ENCODE measurements around the gene ENPP1. TPM values are rescaled to one million over a fixed set of nuclear protein-coding genes. Genes with fewer than 3 reads are reported as not detected.

ENPP1 gene
- total and polyA plus RNA-seq, 2 of the 4 experiments (the other 2 are of a cell fraction) = 10.9 to 38.9 TPM

GRCh38 chr6:131854803-131855202 is 47.0 kb downstream of the ENPP1 start:
- WGBS, 2 experiments (ENCODE audit: extremely low coverage in 2 of 2, insufficient read length in 1 of 2) = no CpG with 5 or more reads among the region's 2 CpGs

More at GRCh38 chr6:131854803-131855202, 47.0 kb downstream of the ENPP1 start:
- Histone ChIP-seq H3K9ac (ENCODE audit: low read depth, low read length) (no peak overlapping the region), H3K56ac (ENCODE audit: extremely low read depth, insufficient read depth, low read length) (no peak overlapping the region), H3K27me3 (ENCODE audit: control insufficient read depth, insufficient read depth, low read length) (no peaks in the 10 kb centered on the region), H2BK5ac (ENCODE audit: low read depth, low read length, poor library complexity, severe bottlenecking) (peak overlapping the region; percentile 23), H4K5ac (ENCODE audit: low read depth, low read length) (no peak overlapping the region; the same call in 1 of the 2 replicates), H3K4me2 (ENCODE audit: low read depth, low read length) (no peak overlapping the region; the same call in 1 of the 2 replicates), H3K9me3 (ENCODE audit: control insufficient read depth, insufficient read depth, low read length) (no peaks in the 10 kb centered on the region), H2AFZ (replicated peaks; ENCODE audit: low read length, poor library complexity) (no peak overlapping the region), H3K4ac (ENCODE audit: low read depth, low read length) (no peak overlapping the region), H2BK120ac (ENCODE audit: low read depth, low read length) (no peak overlapping the region), H3K4me1 (ENCODE audit: control insufficient read depth, insufficient read depth, low read length) (peaks cover 5% of the 10 kb centered on the region; the same call in 1 of the 2 replicates), H3K27ac (ENCODE audit: insufficient read depth, low read length) (no peak overlapping the region), H3K9me1 (ENCODE audit: insufficient read depth, low read length) (peaks cover 2% of the 10 kb centered on the region; the same call in 1 of the 2 replicates), H3K4me3 (ENCODE audit: insufficient read depth, low read depth, low read length) (no peak overlapping the region), H2BK15ac (ENCODE audit: low read depth, low read length) (no peak overlapping the region), H3K14ac (replicated peaks; ENCODE audit: low read depth, low read length) (no peak overlapping the region), H3K36me3 (ENCODE audit: control insufficient read depth, insufficient read depth, low read length) (no peaks in the 10 kb centered on the region), H2AK9ac (replicated peaks; ENCODE audit: low read depth, low read length, poor library complexity) (no peak overlapping the region), H3K79me1 (ENCODE audit: low read depth in 1 of 2, low read length in 2 of 2) (no peaks in the 10 kb centered on the region), H4K20me1 (ENCODE audit: insufficient read depth, low read length) (no peaks in the 10 kb centered on the region), H3K23ac (ENCODE audit: low read depth, low read length) (no peak overlapping the region), H4K8ac (ENCODE audit: low read depth in 2 of 2, low read length in 2 of 2) (no peak overlapping the region), H4K91ac (ENCODE audit: insufficient read depth, low read depth, low read length) (no peak overlapping the region), H2BK20ac (ENCODE audit: low read depth, low read length) (no peak overlapping the region), H3K18ac (ENCODE audit: low read depth, low read length) (no peak overlapping the region), H2AK5ac (ENCODE audit: low read depth, low read length) (no peak overlapping the region)
- in situ Hi-C loops (cut with MboI; ENCODE audit: low sequenced_read_pairs) (no loop called here), dilution Hi-C loops (cut with HindIII; ENCODE audit: low sequenced_read_pairs, unreplicated experiment) (no loop called here), intact Hi-C loops (cut with micrococcal nuclease) (no loop called here)
- ChIA-PET POLR2A (ENCODE audit: unreplicated experiment) (no interaction called here), CTCF (interaction anchor here (1.3 kb wide), 1 partner anchor 11 kb away, joined by 3 read pairs; no protein-coding TSS in a partner anchor)
- BruUV-seq (replicated peaks) = no TSS peak
- ATAC-seq (ENCODE audit: low read depth) (no peak), DNase-seq (peak; percentile 13)
- TF ChIP-seq USF2 (IDR thresholded peaks at IDR 0.05; ENCODE audit: low read depth, low read length) (no peak), RFX5 (IDR thresholded peaks at IDR 0.05; ENCODE audit: low read depth, low read length) (no peak), FOS (IDR thresholded peaks at IDR 0.05; ENCODE audit: low read depth, low read length) (no peak), POLR2A (IDR thresholded peaks at IDR 0.05; ENCODE audit: low read depth, low read length) (no peak), MAFK (IDR thresholded peaks at IDR 0.05; ENCODE audit: low read depth, low read length) (no peak), CEBPB (IDR thresholded peaks at IDR 0.05; ENCODE audit: low read depth, low read length) (no peak), MXI1 (IDR thresholded peaks at IDR 0.05; ENCODE audit: borderline replicate concordance, low read depth, low read length) (no peak), NFE2L2 (IDR thresholded peaks at IDR 0.05; ENCODE audit: low read depth, low read length) (no peak), MAZ (IDR thresholded peaks at IDR 0.05; ENCODE audit: borderline replicate concordance, low read depth, low read length) (no peak), BHLHE40 (IDR thresholded peaks at IDR 0.05; ENCODE audit: low read depth, low read length) (no peak), CHD1 (IDR thresholded peaks at IDR 0.05; ENCODE audit: low read depth, low read length) (no peak), ELK1 (IDR thresholded peaks at IDR 0.05; ENCODE audit: borderline replicate concordance, low read depth, low read length) (no peak), SMC3 (IDR thresholded peaks at IDR 0.05; ENCODE audit: low read depth, low read length) (no peak), CTCF (conservative IDR thresholded peaks at IDR 0.05; ENCODE audit: low read depth, low read length) (no peak), RAD21 (IDR thresholded peaks at IDR 0.05; ENCODE audit: low read length) (no peak), RCOR1 (IDR thresholded peaks at IDR 0.05; ENCODE audit: insufficient replicate concordance, low read length) (no peak)

Data from IMR-90 (cell line).